ENCODE data around the gene VEPH1.

VEPH1 gene

DNA sequence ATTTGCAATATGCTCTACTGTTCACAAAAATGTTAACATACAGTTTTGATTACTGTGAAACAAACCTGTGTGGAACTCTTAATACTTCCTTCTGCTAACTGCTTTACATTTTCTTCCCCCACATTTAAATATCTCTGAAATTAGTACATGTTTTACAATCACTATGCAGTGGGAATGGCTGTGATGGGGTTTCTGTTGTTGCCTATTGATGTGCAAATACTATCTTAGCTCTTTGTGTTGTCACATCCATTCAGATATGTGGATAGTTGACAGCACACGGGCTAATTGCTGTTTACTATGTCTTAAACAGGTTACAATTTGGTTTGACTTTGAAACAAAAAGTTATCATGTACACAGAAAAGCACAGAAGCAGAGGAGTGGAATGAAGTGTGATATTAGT lies 247.4 kb downstream of the VEPH1 start:
- no peak overlapping the region for H3K4me3 Mint-ChIP-seq
- no peaks in the 10 kb centered on the region for H3K36me3 Mint-ChIP-seq (ENCODE audit: low read depth)
- TF ChIP-seq, protein P1, sequence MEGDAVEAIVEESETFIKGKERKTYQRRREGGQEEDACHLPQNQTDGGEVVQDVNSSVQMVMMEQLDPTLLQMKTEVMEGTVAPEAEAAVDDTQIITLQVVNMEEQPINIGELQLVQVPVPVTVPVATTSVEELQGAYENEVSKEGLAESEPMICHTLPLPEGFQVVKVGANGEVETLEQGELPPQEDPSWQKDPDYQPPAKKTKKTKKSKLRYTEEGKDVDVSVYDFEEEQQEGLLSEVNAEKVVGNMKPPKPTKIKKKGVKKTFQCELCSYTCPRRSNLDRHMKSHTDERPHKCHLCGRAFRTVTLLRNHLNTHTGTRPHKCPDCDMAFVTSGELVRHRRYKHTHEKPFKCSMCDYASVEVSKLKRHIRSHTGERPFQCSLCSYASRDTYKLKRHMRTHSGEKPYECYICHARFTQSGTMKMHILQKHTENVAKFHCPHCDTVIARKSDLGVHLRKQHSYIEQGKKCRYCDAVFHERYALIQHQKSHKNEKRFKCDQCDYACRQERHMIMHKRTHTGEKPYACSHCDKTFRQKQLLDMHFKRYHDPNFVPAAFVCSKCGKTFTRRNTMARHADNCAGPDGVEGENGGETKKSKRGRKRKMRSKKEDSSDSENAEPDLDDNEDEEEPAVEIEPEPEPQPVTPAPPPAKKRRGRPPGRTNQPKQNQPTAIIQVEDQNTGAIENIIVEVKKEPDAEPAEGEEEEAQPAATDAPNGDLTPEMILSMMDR (IDR thresholded peaks at IDR 0.05; ENCODE audit: unreplicated experiment in 3 of 3) = no peak
- H3K27me3 Mint-ChIP-seq (ENCODE audit: low read depth) = no peaks in the 10 kb centered on the region
- H3K27ac Mint-ChIP-seq = no peak overlapping the region
- no peaks in the 10 kb centered on the region for H3K4me1 Mint-ChIP-seq
- no peaks in the 10 kb centered on the region for H3K9me3 Mint-ChIP-seq

DNA sequence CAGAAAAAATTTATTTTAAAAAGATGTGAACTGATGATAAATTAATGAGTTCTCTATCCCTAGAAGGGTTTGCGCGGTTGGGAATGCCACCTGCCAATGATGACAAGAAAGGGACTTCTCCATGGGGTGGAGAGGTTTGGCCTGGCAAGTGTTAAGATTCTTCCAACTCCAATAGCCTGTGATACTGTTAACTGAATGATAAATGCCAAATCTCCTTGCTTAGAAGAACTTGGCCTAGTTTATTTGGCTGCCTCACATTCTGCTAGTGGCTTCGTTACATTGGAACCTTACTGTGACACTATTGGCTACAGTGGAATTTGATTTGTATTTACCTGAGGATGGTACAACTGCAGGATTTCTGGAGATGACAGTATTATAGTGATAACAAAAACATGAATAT lies 251.5 kb downstream of the VEPH1 start:
- Mint-ChIP-seq H3K4me1 (peaks cover 13% of the 10 kb centered on the region), H3K27ac (no peak overlapping the region), H3K27me3 (ENCODE audit: low read depth) (no peaks in the 10 kb centered on the region), H3K36me3 (ENCODE audit: low read depth) (no peaks in the 10 kb centered on the region), H3K9me3 (no peaks in the 10 kb centered on the region), H3K4me3 (no peak overlapping the region)
- TF ChIP-seq, protein P1 (IDR thresholded peaks at IDR 0.05; ENCODE audit: unreplicated experiment in 3 of 3) = no peak

DNA sequence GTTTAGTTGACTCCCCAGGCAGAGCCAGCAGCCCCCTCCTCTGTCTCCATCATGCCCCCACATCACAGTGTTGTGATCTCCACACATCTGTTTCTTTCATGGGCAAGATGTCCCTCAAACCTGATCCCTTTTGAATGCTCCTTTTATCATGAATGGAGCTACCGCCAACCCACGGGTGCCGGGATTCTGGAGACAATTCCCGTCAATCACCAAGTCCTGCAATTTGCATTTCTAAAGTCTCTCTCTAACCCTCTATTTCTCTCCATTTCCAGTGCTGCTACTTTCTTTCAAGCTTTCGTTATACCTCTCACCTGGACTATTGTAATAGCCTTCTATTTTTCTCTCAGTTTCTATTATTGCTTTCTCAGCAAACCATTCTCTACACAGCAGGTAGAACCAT lies 253.6 kb downstream of the VEPH1 start:
- TF ChIP-seq, protein P1 (IDR thresholded peaks at IDR 0.05; ENCODE audit: unreplicated experiment in 3 of 3) = no peak
- peaks cover 13% of the 10 kb centered on the region for H3K4me1 Mint-ChIP-seq
- H3K27ac Mint-ChIP-seq = no peak overlapping the region
- H3K36me3 Mint-ChIP-seq (ENCODE audit: low read depth) = no peaks in the 10 kb centered on the region
- H3K27me3 Mint-ChIP-seq (ENCODE audit: low read depth) = no peaks in the 10 kb centered on the region
- no peak overlapping the region for H3K4me3 Mint-ChIP-seq
- no peaks in the 10 kb centered on the region for H3K9me3 Mint-ChIP-seq

DNA sequence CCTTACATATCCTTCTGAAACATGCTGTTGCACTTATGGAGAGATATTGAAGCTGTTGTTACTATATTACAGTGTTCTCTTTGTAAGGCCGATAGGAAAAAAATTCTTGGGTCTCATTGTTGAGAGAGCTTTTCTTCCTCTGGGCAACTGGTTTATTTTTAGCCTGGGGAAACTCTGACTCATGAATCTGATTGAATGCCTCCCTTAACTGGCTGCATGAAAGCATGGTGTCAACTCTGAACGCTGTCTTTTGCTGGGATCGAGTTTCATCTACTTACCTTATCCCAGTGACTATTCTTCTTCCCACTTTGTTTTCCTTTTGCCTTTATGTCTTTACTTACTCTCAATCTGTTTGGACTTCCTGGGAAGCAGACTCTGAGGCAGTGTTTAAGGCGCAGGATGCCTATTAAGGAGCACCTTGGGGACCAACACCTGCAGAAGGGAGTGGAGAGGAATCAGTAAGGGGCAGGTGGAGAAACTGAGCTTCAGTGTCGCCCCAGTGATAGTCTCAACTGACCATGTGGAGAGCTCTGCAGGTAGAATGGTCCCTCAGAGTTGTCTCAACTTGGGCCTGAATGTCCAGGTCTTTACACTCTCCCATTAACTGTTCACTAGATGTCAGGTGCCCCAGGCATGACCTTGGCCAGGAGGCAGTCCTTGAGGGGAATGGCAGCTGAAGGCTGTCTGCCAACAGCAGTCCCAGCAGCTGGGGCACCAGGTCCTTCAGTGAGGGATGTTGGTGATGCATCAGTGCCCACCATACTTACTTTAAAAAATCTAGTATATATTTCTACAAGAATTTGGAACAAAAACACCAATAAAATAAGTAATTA lies 254.4 kb downstream of the VEPH1 start:
- TF ChIP-seq, protein P1 (IDR thresholded peaks at IDR 0.05; ENCODE audit: unreplicated experiment in 3 of 3) = no peak
- H3K4me1 Mint-ChIP-seq = peaks cover 13% of the 10 kb centered on the region
- no peaks in the 10 kb centered on the region for H3K9me3 Mint-ChIP-seq
- no peak overlapping the region for H3K4me3 Mint-ChIP-seq
- H3K27me3 Mint-ChIP-seq (ENCODE audit: low read depth) = no peaks in the 10 kb centered on the region
- no peaks in the 10 kb centered on the region for H3K36me3 Mint-ChIP-seq (ENCODE audit: low read depth)
- peak overlapping the region in 2 of 3 experiments; percentile 44 to 51 for H3K27ac Mint-ChIP-seq

DNA sequence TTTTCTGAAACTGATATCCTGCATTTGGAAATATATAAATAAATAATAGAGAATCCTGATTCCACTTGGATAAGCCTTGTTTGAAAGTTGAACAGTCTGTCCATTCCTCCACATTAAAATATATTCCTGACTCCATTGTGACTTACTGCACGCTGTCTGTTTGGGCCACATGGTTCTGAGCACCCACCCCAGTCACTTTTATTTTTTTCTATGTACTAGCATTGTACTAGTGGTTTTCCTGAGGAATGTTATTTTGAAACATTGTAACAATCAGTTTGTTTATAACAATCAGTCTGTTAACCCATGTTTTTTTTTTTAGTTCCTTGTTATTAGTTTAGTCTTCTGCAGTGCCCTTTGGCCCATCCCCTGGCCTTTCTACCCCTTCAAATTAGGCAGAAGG lies 255.8 kb downstream of the VEPH1 start:
- Mint-ChIP-seq H3K36me3 (ENCODE audit: low read depth) (no peaks in the 10 kb centered on the region), H3K27me3 (ENCODE audit: low read depth) (no peaks in the 10 kb centered on the region), H3K4me1 (peaks cover 13% of the 10 kb centered on the region), H3K9me3 (no peaks in the 10 kb centered on the region), H3K4me3 (no peak overlapping the region), H3K27ac (no peak overlapping the region)
- TF ChIP-seq, protein P1 (IDR thresholded peaks at IDR 0.05; ENCODE audit: unreplicated experiment in 3 of 3) = no peak

DNA sequence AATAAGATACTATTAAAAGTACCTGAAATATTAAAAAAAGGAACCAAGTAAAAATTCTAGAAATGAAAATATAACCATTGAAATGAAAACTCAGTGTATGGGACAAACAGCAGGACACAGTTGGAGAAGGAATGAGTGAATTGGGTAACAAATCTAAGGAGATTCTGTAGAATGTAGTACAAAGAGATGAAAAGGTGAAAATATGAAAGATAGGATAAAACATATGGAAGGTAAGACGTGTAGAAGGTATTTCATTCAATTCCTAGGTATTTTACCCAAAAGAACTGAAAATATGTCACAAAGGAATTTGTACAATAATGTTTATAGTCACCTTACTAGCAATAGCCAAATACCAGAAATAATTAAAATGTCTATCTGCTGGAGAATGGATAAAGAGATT lies 260.4 kb downstream of the VEPH1 start:
- TF ChIP-seq, protein P1 (IDR thresholded peaks at IDR 0.05; ENCODE audit: unreplicated experiment in 3 of 3) = no peak
- Mint-ChIP-seq H3K27me3 (ENCODE audit: low read depth) (no peaks in the 10 kb centered on the region), H3K4me3 (no peak overlapping the region), H3K4me1 (no peaks in the 10 kb centered on the region), H3K27ac (no peak overlapping the region), H3K9me3 (no peaks in the 10 kb centered on the region), H3K36me3 (ENCODE audit: low read depth) (no peaks in the 10 kb centered on the region)

All from nephron (organoid).